ENCODE measurements around the gene TMEM238. TPM values are rescaled to one million over a fixed set of nuclear protein-coding genes. Genes with fewer than 3 reads are reported as not detected.

TMEM238 gene
- total and polyA plus RNA-seq, 9 of the 15 experiments (the other 6 are each of a cell fraction or from before 2014, with no cell fraction given), result 0.18 to 5.1 (median 1.3) TPM; not detected in 4

DNA sequence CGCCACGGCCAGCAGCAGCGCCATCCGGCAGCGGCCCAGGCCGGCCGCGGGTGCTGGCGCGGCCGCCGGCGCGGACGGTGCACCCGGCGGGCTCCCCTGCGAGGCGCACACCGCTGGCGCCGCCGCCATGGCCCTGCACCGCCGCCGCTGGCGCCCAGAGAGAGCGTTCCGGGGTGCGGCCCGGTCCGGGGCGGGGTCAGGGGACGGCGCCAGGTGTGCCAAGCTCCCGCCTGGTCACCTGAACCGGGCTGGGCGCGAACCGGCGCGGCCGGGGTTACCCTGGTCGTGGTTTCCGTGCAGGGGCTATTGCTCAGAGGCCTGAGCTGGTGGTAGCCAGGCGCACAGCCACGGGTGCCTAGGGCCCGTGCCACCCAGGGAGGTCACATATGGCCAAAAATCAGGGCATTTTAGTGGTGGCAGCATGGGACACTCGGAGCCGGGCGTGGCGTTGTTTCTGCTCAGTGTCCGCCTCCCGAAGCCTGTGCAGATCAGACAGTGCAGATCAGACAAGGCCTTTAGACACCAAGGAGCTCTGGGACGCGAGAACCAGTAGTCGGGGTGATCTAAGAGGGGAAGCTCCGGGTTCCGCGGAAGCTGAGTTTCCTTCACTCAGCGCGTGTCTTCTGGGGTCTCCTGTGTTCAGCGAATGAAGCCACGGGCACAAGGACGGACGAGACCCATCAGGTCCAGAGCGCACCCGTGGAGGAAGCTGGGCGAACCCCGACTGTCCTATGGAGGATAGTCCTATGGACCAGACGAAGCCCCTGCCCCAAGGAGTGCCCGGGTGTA lies at the start of gene TMEM238 (continued):
- TF ChIP-seq CCNT2 (IDR thresholded peaks at IDR 0.05; ENCODE audit: borderline replicate concordance, extremely low read depth, insufficient read length, low read depth, low read length) (peak; percentile 12), SFPQ (IDR thresholded peaks at IDR 0.05; ENCODE audit: low read depth, low read length) (no peak), POLR2H (tag; IDR thresholded peaks at IDR 0.05; ENCODE audit: low read depth) (no peak), TSC22D4 (tag; IDR thresholded peaks at IDR 0.05) (no peak), ZNF347 (CRISPR knock-in tag; IDR thresholded peaks at IDR 0.05; ENCODE audit: low read depth) (no peak), YY1 (IDR thresholded peaks at IDR 0.05; ENCODE audit: borderline replicate concordance in 1 of 3, control insufficient read depth in 1 of 3, extremely low read depth in 1 of 3, insufficient read depth in 3 of 3, insufficient read length in 1 of 3, insufficient replicate concordance in 2 of 3, low read depth in 1 of 3, low read length in 2 of 3) (peak in 2 of 3 experiments; percentile 65 to 81), RBM25 (IDR thresholded peaks at IDR 0.05; ENCODE audit: low read depth, low read length, severe bottlenecking) (no peak), HLTF (IDR thresholded peaks at IDR 0.05) (no peak), EGR1 (conservative IDR thresholded peaks at IDR 0.05) (no peak), NFXL1 (CRISPR knock-in tag; IDR thresholded peaks at IDR 0.05) (no peak), ZNF778 (CRISPR knock-in tag; IDR thresholded peaks at IDR 0.05) (no peak), NR4A1 (CRISPR knock-in tag; IDR thresholded peaks at IDR 0.05) (no peak), NR4A1 (tag; IDR thresholded peaks at IDR 0.05) (0 out of 2 replicates have a peak, but pooled peaks have one; percentile 30), UBTF (IDR thresholded peaks at IDR 0.05; ENCODE audit: borderline replicate concordance in 1 of 2, low read depth in 2 of 2, low read length in 2 of 2) (0 out of 4 replicates have a peak, but pooled peaks of 1 of the 2 experiments have one; percentile 21), CCAR2 (IDR thresholded peaks at IDR 0.05; ENCODE audit: low read depth, low read length) (no peak), SP2 (IDR thresholded peaks at IDR 0.05; ENCODE audit: extremely low read depth, low read depth, low read length, poor library complexity, severe bottlenecking) (no peak), PHF20 (IDR thresholded peaks at IDR 0.05; ENCODE audit: partially characterized antibody) (no peak), DMBX1 (CRISPR knock-in tag; IDR thresholded peaks at IDR 0.05; ENCODE audit: borderline replicate concordance) (no peak)
- TF ChIP-seq, protein P1, sequence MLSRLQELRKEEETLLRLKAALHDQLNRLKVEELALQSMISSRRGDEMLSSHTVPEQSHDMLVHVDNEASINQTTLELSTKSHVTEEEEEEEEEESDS (CRISPR knock-in tag; IDR thresholded peaks at IDR 0.05), result no peak
- TF ChIP-seq, protein P2, sequence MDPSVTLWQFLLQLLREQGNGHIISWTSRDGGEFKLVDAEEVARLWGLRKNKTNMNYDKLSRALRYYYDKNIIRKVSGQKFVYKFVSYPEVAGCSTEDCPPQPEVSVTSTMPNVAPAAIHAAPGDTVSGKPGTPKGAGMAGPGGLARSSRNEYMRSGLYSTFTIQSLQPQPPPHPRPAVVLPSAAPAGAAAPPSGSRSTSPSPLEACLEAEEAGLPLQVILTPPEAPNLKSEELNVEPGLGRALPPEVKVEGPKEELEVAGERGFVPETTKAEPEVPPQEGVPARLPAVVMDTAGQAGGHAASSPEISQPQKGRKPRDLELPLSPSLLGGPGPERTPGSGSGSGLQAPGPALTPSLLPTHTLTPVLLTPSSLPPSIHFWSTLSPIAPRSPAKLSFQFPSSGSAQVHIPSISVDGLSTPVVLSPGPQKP (CRISPR knock-in tag; IDR thresholded peaks at IDR 0.05), result no peak

All from K562 (cell line).